Upper lobe of left lung (tissue), 6 donors: ENCODE results near the gene COPZ1. TPM values are rescaled to one million over a fixed set of nuclear protein-coding genes. Genes with fewer than 3 reads are reported as not detected.
A peak's percentile ranks its signal among the peaks of the same experiment; 100 is the strongest.

Experiments
- ATAC-seq, 2 donors: fragments of 200-7000 bp; cut with Tn5 transposase; one replicate each; pipeline ENCODE4 v1.9.1; 2022; ENCODE audit warnings: mild to moderate bottlenecking in 2 of 2, moderate library complexity in 2 of 2; ENCODE audit not compliant: low FRiP score in 2 of 2
- DNase-seq, 2 donors: peaks; one replicate each; pipeline ENCODE4 v3.0.0-alpha.2; 2019 to 2020
- H3K27ac ChIP-seq, 4 donors: fragments of 200-600 bp; sonication (generic); one replicate each; pipeline ENCODE4 v1.5.1; 2016 to 2019
- H3K27me3 ChIP-seq, 4 donors: fragments of 200-600 bp; sonication (generic); one replicate each; pipeline ENCODE4 v1.5.1; 2017 to 2019
- H3K36me3 ChIP-seq, 4 donors: fragments of 200-600 bp; sonication (generic); one replicate each; pipeline ENCODE4 v1.5.1; 2016 to 2019
- H3K4me1 ChIP-seq, 4 donors: fragments of 200-600 bp; sonication (generic); one replicate each; pipeline ENCODE4 v1.5.1; 2018 to 2019
- H3K4me3 ChIP-seq, 4 donors: fragments of 200-600 bp; sonication (generic); one replicate each; pipeline ENCODE4 v1.5.1; 2017 to 2019; ENCODE audit warnings: mild to moderate bottlenecking in 2 of 4, moderate library complexity in 1 of 4
- H3K9me3 ChIP-seq, 4 donors: fragments of 200-600 bp; sonication (generic); one replicate each; pipeline ENCODE4 v1.5.1; 2018 to 2019
- CTCF ChIP-seq, 6 experiments: fragments of 450-650 bp in 4 of 6; fragments of 200-600 bp in 2 of 6; sonication (generic) in 2 of 6; IDR thresholded peaks; one replicate each; pipeline ENCODE4 v1.5.1; 2016 to 2019; ENCODE audit warnings: antibody characterized with exemption in 6 of 6
- EP300 ChIP-seq, 4 donors: sonication (generic); formaldehyde crosslinking; IDR thresholded peaks; one replicate each; pipeline ENCODE4 v1.5.1; 2017; ENCODE audit warnings: antibody characterized with exemption in 4 of 4, control low read depth in 2 of 4
- POLR2A ChIP-seq, 4 donors: fragments of 450-650 bp; IDR thresholded peaks; one replicate each; pipeline ENCODE4 v1.5.1; 2016 to 2017; ENCODE audit warnings: antibody characterized with exemption in 4 of 4, mild to moderate bottlenecking in 2 of 4
- POLR2AphosphoS5 ChIP-seq, 2 donors: sonication (generic); formaldehyde crosslinking; IDR thresholded peaks; one replicate each; pipeline ENCODE4 v1.5.1; 2017; ENCODE audit warnings: antibody characterized with exemption in 2 of 2
- WGBS, 2 donors: methylation state at CpG; one replicate each; pipeline ENCODE4 v1.1.5; 2017 to 2018; 5-methylcytosine and 5-hydroxymethylcytosine counted together
- total RNA-seq, 6 donors: library from RNA; depleted of rRNA in 4 of 6; stranded (reverse); fragments of >200 nt in 4 of 6; gene quantifications; one replicate each; pipeline versions ENCODE4 v1.1.0 to v1.2.1, GENCODE V29; 2016 to 2021
- donor health status: DM: no; HTN: no; CAD: no; lungs with moderate emphysema.
- donor health status: DM: no; HTN: yes; CAD: no; lungs with severe emphysema.

Gene COPZ1
- total RNA-seq, 6 donors from 2014 or later, result 55.5 to 132 (median 96.7) TPM

GRCh38 chr12:54341378-54342300 lies 16.7 kb downstream of the COPZ1 start:
- DNase-seq, result no peak
- Histone ChIP-seq H3K4me1 (peaks cover 13 to 30% (median 19%) of the 10 kb centered on the region in 4 donors), H3K36me3 (peaks cover 28 to 62% (median 56%) of the 10 kb centered on the region in 4 donors), H3K27ac (no peak overlapping the region), H3K27me3 (no peaks in the 10 kb centered on the region), H3K9me3 (no peaks in the 10 kb centered on the region), H3K4me3 (no peak overlapping the region)
- ATAC-seq, result no peak
- 83 to 96% methylated on average over 9 of the region's 9 CpGs for WGBS, 2 donors
- TF ChIP-seq POLR2A (IDR thresholded peaks at IDR 0.05) (no peak), POLR2AphosphoS5 (IDR thresholded peaks at IDR 0.05) (no peak), EP300 (IDR thresholded peaks at IDR 0.05) (no peak), CTCF (IDR thresholded peaks at IDR 0.05) (no peak)

- H3K4me3 ChIP-seq, result no peak overlapping the region
- H3K36me3 ChIP-seq, result peaks cover 30 to 86% (median 68%) of the 10 kb centered on the region in 4 donors
- H3K4me1 ChIP-seq, result peaks cover 4 to 43% (median 30%) of the 10 kb centered on the region in 4 donors
- H3K9me3 ChIP-seq, result no peaks in the 10 kb centered on the region
- no peak for TF ChIP-seq CTCF (IDR thresholded peaks at IDR 0.05)
- TF ChIP-seq POLR2A (IDR thresholded peaks at IDR 0.05), result no peak
- no peak for TF ChIP-seq EP300 (IDR thresholded peaks at IDR 0.05)
- TF ChIP-seq POLR2AphosphoS5 (IDR thresholded peaks at IDR 0.05), result no peak
- H3K27ac ChIP-seq, result no peak overlapping the region
- WGBS, 2 donors, result 80 to 85% methylated on average over 4 of the region's 4 CpGs
- DNase-seq (no peak), ATAC-seq (no peak)
- no peaks in the 10 kb centered on the region for H3K27me3 ChIP-seq
These were observed 24.1 kb downstream of the COPZ1 start for GRCh38 chr12:54349036-54349435.

- DNase-seq (no peak), ATAC-seq (no peak)
- Histone ChIP-seq H3K27me3 (no peaks in the 10 kb centered on the region), H3K36me3 (peaks cover 28 to 80% (median 62%) of the 10 kb centered on the region in 4 donors), H3K4me3 (no peak overlapping the region), H3K27ac (peak overlapping the region; percentile 24 to 64 (median 38)), H3K4me1 (peaks cover 4 to 43% (median 30%) of the 10 kb centered on the region in 4 donors), H3K9me3 (no peaks in the 10 kb centered on the region)
- no peak for TF ChIP-seq POLR2AphosphoS5 (IDR thresholded peaks at IDR 0.05)
- TF ChIP-seq POLR2A (IDR thresholded peaks at IDR 0.05), result no peak
- TF ChIP-seq EP300 (IDR thresholded peaks at IDR 0.05), result no peak
- TF ChIP-seq CTCF (IDR thresholded peaks at IDR 0.05), result no peak
These were observed 24.7 kb downstream of the COPZ1 start for GRCh38 chr12:54349679-54350078.

- TF ChIP-seq EP300 (IDR thresholded peaks at IDR 0.05) (no peak), POLR2AphosphoS5 (IDR thresholded peaks at IDR 0.05) (no peak), POLR2A (IDR thresholded peaks at IDR 0.05) (no peak), CTCF (IDR thresholded peaks at IDR 0.05) (no peak)
These were observed 25.8 kb downstream of the COPZ1 start for GRCh38 chr12:54350743-54351142.

More at GRCh38 chr12:54350743-54351142, 25.8 kb downstream of the COPZ1 start:
- no peak overlapping the region for H3K4me3 ChIP-seq
- peak overlapping the region; percentile 32 to 75 (median 58) for H3K27ac ChIP-seq
- peaks cover 4 to 43% (median 31%) of the 10 kb centered on the region in 4 donors for H3K4me1 ChIP-seq
- ATAC-seq (peak in 1 of 2 donors; percentile 35), DNase-seq (peak in 1 of 2 donors; percentile 44)
- H3K27me3 ChIP-seq, result no peaks in the 10 kb centered on the region
- peaks cover 28 to 69% (median 51%) of the 10 kb centered on the region in 4 donors for H3K36me3 ChIP-seq
- 62 to 67% methylated on average over 3 of the region's 3 CpGs for WGBS, 2 donors
- no peaks in the 10 kb centered on the region for H3K9me3 ChIP-seq
